ENCODE results near the gene TSN.

DNA sequence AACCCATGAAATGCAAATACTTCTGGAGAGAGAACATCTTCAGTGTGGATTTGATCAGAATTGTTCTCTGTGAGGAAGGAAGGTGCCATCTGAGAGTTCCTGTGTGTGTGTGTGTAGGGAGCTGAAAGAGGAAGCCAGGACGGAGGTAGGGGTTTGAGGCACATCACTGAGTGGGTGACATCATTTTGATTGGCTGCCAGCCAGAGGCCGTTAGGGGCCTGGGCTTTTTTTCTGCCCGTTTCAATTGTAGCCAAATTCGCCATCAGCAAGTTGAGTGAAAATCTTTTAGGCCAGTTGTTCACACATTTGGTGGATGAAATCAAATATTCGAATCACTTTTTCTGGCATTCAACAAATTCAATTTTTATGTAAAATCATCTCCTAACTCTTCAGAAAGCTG is 48.9 kb downstream of the TSN start:
- TF ChIP-seq, protein P1, sequence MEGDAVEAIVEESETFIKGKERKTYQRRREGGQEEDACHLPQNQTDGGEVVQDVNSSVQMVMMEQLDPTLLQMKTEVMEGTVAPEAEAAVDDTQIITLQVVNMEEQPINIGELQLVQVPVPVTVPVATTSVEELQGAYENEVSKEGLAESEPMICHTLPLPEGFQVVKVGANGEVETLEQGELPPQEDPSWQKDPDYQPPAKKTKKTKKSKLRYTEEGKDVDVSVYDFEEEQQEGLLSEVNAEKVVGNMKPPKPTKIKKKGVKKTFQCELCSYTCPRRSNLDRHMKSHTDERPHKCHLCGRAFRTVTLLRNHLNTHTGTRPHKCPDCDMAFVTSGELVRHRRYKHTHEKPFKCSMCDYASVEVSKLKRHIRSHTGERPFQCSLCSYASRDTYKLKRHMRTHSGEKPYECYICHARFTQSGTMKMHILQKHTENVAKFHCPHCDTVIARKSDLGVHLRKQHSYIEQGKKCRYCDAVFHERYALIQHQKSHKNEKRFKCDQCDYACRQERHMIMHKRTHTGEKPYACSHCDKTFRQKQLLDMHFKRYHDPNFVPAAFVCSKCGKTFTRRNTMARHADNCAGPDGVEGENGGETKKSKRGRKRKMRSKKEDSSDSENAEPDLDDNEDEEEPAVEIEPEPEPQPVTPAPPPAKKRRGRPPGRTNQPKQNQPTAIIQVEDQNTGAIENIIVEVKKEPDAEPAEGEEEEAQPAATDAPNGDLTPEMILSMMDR (IDR thresholded peaks at IDR 0.05 in 8 of 11, conservative IDR thresholded peaks at IDR 0.05 in 3 of 11) = no peak
- no peak for TF ChIP-seq POLR2A (IDR thresholded peaks at IDR 0.05)
- TF ChIP-seq POLR2AphosphoS5 (IDR thresholded peaks at IDR 0.05) = no peak

Data from spleen (tissue), 7 donors.